ENCODE data around the gene IGFBPL1.

The IGFBPL1 gene

DNA sequence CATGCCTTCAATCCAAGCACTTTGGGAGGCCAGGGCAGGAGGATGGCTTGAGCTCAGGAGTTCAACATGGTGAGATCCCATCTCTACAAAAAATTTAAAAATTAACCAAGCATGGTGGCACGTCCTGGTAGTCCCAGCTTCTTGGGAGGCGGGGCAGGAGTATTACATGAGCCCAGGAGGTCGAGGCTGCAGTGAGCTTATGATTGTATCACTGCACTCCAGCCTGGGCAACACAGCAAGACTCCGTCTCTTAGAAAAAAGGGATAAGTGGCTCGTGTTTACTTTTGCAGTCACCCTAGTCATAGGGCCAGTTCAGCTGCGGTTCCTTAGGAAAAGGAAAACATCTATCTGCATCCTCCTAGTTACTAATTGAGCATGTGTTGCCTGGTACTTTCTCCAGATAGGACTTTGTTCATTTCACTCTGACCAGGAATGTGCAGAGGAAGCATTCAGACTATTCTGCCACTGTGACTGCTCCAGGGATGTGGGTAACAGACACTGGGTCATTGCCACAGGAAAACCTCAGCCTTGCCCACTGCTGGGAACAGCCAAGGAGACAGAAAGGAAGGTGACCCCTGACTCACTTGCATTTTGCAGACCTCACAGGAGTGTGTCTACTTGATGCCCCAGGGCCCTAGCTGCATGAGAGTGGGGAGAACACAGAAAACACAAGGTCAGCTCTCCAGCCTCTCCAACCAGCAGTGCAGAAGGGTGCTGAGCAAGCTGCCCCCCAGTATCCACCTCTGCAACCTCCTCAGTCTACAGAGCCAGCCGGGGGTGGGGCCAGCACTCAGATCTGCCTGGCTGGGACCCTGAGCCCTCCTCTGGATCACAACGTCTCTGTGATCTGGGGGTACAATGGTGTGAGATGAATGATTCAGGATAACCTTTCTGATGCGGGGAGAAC, 65.6 kb downstream of the IGFBPL1 start:
- no peak for DNase-seq (ENCODE audit: low read depth in 1 of 2, low spot score in 1 of 2)

DNA sequence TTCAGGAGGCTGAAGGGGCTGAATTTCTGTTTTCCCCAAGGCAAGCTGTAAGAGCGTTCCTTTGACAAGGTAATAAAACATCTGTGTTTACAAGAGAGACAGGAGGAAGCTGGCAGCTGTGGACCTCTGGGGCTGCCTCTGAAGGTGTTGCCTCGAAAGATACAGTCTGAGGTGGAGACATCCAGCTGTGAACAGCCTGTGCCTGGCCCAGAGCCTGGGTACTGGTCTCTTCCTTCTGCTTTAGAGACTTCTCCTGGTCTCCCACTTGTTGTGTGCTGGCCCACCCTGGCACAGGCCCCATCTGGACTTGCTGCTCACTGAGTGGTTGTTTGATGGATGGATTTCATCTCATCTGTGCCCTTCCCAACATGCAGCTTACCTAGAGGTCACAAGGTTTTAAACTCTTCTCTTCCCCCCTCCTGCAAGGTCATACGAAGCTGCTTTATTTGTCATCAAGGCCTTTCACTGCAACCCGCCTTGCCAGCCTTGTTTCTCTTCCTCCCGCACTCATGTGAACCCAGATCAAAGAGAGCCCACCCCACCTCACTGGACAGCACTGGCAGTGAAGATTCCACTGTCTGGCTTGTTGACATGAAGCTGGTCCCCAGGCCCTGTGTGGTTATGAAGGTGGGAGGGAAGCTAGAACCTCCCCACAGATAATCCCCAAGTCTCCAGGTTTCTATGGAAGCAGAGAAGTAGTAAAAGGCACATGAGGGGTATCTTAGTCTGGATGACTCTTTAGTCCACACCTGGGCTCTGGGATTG, 66.7 kb downstream of the IGFBPL1 start:
- DNase-seq (ENCODE audit: low read depth in 1 of 2, low spot score in 1 of 2) = no peak

DNA sequence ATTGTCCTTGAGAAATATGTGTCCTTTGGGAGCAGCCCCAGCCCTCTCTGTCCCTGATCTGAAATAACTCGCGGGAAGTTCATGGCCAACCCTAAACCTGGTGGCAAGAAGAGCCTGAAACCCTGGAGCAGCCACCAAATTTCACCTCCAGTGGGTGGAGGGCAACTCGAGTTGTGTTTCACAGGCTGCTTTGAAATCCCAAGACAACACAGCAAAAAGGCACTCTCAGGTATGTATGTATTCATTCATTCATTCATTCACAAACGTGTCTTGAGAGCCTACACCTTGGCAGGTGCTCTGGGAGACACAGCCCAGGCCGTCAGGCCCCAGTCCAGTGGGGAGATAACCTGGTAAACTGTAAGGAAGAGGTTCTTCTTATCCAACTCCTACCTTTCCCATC, 67.4 kb downstream of the IGFBPL1 start:
- DNase-seq (ENCODE audit: low read depth in 1 of 2, low spot score in 1 of 2) = no peak

Data from stimulated activated CD4-positive, alpha-beta T cell treated with anti-CD3 and anti-CD28 coated beads, Interleukin-15, amount 100 ng/mL, for 1 hour (primary cell).